Stomach smooth muscle (tissue), 2 donors: ENCODE measurements around the gene SARDH.

ENCODE experiments used
- H3K27ac ChIP-seq: one replicate; pipeline ENCODE4 v1.7.0; 2013; ENCODE audit warnings: mild to moderate bottlenecking, low read length, inconsistent platforms
- H3K27me3 ChIP-seq, 2 donors: one replicate each; pipeline ENCODE4 v1.7.0; 2013; ENCODE audit warnings: low read length in 2 of 2; ENCODE audit not compliant: insufficient read depth in 2 of 2, control insufficient read depth in 1 of 2
- H3K36me3 ChIP-seq, 2 donors: one replicate each; pipeline ENCODE4 v1.7.0; 2013; ENCODE audit warnings: low read length in 2 of 2; ENCODE audit not compliant: control insufficient read depth in 2 of 2, insufficient read depth in 2 of 2
- H3K4me1 ChIP-seq: one replicate; pipeline ENCODE4 v1.7.0; 2013; ENCODE audit warnings: low read length; ENCODE audit not compliant: control insufficient read depth, insufficient read depth
- H3K4me3 ChIP-seq, 2 donors: one replicate each; pipeline ENCODE4 v1.7.0; 2013; ENCODE audit warnings: low read length in 2 of 2
- H3K9ac ChIP-seq, 2 donors: one replicate each; pipeline ENCODE4 v1.7.0; 2013; ENCODE audit warnings: low read length in 2 of 2, mild to moderate bottlenecking in 1 of 2
- H3K9me3 ChIP-seq, 2 donors: one replicate each; pipeline ENCODE4 v1.7.0; 2013; ENCODE audit warnings: low read length in 2 of 2; ENCODE audit not compliant: control insufficient read depth in 2 of 2
- donor health status: healthy.
- donor health status: Pancreatic carcinoma.

The SARDH gene

DNA sequence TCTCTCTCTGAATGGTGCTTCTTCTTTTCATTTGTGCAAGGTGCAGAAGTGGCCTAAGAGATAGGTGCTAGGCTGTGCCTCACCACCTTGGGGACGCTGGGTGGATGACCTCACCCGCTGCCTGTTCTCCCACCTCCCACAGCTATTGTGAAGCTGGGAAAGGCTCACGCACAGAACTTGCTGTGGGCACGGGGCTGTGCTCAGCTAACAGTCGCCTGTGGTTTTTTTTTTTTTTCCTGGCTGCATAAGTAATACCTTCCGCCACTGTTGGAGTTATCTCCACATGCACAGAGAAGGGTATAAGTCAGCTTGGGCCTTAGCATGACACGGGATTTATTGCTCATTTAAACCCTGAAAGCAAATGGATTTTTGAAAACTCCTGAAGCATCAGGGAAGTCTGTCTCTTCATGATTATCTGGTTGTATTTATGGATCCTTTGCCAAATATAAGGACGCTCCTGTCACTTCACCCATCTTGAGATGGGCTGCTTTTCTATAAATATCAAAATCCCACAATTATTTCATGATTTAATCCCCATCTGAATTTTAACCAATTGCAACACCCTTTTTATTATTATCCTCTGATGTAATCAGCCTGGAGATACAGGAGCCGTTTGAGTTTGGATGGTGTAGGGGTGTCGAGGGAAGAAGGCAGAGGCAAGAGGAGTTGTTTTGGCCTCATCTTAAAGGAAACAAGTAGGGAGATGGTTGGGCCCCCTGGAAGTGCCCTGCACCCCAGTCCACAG lies 93.0 kb downstream of the SARDH start:
- Histone ChIP-seq H3K4me3 (no peak overlapping the region), H3K27me3 (peaks cover 11 to 14% of the 10 kb centered on the region in 2 donors), H3K9ac (no peak overlapping the region), H3K9me3 (no peaks in the 10 kb centered on the region), H3K4me1 (no peaks in the 10 kb centered on the region), H3K27ac (no peak overlapping the region), H3K36me3 (no peaks in the 10 kb centered on the region)

GRCh38 chr9:133643978-133644760 lies 94.0 kb downstream of the SARDH start:
- Histone ChIP-seq H3K4me1 (no peaks in the 10 kb centered on the region), H3K27me3 (peaks cover 9 to 11% of the 10 kb centered on the region in 2 donors), H3K27ac (no peak overlapping the region), H3K9me3 (no peaks in the 10 kb centered on the region), H3K36me3 (no peaks in the 10 kb centered on the region), H3K4me3 (no peak overlapping the region), H3K9ac (no peak overlapping the region)

DNA sequence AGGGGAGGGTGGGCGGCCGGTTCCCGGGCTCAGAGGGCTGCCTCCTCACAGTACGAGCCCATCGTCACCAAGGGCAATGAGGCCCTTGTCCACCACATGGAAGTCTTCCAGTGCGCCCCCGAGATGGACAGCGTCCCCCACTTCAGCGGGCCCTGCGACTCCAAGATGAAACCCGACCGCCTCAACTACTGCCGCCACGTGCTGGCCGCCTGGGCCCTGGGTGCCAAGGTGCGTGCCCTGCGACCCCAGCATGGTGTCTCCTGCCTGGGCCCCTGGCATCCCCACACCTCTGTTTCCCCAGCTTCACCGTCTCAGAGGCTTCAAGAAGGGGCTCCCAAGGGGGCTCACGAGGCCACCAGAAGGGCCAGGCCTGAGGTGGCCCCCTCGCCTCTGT lies 94.8 kb downstream of the SARDH start:
- Histone ChIP-seq H3K4me3 (no peak overlapping the region), H3K9ac (no peak overlapping the region), H3K27me3 (peaks cover 9 to 13% of the 10 kb centered on the region in 2 donors), H3K4me1 (no peaks in the 10 kb centered on the region), H3K36me3 (no peaks in the 10 kb centered on the region), H3K27ac (no peak overlapping the region), H3K9me3 (no peaks in the 10 kb centered on the region)

- H3K27me3 ChIP-seq: peaks cover 9 to 11% of the 10 kb centered on the region in 2 donors
- no peak overlapping the region for H3K9ac ChIP-seq
- no peak overlapping the region for H3K27ac ChIP-seq
- no peaks in the 10 kb centered on the region for H3K4me1 ChIP-seq
- H3K9me3 ChIP-seq: no peaks in the 10 kb centered on the region
- no peaks in the 10 kb centered on the region for H3K36me3 ChIP-seq
- no peak overlapping the region for H3K4me3 ChIP-seq
Observed at GRCh38 chr9:133642708-133643361, 95.3 kb downstream of the SARDH start.

GRCh38 chr9:133641861-133642595 lies 96.1 kb downstream of the SARDH start:
- Histone ChIP-seq H3K27me3 (peaks cover 9 to 10% of the 10 kb centered on the region in 2 donors), H3K27ac (no peak overlapping the region), H3K36me3 (no peaks in the 10 kb centered on the region), H3K4me3 (no peak overlapping the region), H3K9ac (no peak overlapping the region), H3K4me1 (no peaks in the 10 kb centered on the region), H3K9me3 (no peaks in the 10 kb centered on the region)

GRCh38 chr9:133641396-133641655 lies 96.8 kb downstream of the SARDH start:
- H3K36me3 ChIP-seq: no peaks in the 10 kb centered on the region
- no peaks in the 10 kb centered on the region for H3K4me1 ChIP-seq
- peaks cover 9% of the 10 kb centered on the region in 2 donors for H3K27me3 ChIP-seq
- H3K27ac ChIP-seq: no peak overlapping the region
- no peak overlapping the region for H3K9ac ChIP-seq
- H3K4me3 ChIP-seq: no peak overlapping the region
- H3K9me3 ChIP-seq: no peaks in the 10 kb centered on the region

DNA sequence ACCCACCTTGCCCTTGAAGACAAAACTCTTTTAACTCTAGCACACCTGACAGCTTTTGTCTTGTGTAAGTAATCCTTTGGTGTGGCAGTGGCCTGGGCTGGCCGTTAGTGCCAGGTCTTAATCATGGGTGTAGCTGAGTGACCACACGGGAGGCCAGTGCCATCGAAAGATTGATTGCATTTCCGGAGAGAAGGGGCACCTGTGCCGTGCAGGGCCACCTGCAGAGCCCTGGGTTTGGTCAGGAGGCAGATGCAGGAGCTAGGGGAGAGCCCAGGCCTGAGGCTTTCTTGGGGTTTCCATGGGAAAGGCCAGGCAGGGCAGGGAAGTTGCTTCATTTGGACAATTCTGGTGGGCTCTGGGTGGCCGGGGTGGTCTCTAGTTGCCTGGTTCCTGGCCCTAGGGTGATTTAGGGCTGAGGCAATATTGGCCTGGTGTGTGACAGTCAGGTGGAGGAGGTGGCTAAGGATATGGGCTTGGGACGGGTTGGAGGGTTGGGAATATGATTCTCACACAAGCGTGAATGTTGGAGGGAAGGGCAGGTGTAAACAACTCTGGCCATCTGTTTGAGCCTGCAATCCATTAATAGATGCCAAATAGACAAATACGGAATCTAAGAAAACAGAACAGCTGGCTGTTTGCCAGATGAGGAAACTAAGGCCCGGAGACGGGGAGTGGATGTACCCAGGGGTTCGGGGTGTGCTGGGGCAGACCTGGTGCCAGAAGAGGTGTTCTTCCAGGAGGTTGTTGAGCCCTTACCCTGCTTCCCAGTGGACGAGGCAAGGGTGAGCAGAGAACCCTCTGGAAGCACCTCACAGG lies 97.4 kb downstream of the SARDH start:
- Histone ChIP-seq H3K27me3 (peaks cover 9 to 13% of the 10 kb centered on the region in 2 donors), H3K27ac (no peak overlapping the region), H3K9ac (no peak overlapping the region), H3K36me3 (no peaks in the 10 kb centered on the region), H3K4me3 (no peak overlapping the region), H3K4me1 (no peaks in the 10 kb centered on the region), H3K9me3 (no peaks in the 10 kb centered on the region)

DNA sequence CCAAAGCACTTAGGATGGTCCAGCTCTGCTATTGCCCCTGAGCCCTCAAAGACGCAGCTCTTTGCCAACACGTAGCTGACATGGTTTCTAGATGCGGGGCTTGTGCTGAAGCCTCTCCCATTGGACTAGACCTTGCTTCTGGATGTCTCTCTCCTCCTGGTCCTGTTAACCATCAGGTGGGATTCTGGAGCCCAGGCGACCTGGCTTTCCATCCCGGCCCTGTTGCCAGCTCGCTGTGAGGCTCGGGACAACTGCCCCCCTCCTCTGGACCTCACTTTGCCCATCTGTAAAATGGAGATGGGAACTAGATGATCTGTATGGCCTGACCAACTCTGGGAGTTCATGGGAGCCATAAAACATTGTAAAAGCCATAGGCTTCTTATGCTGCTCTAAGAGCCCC lies 98.0 kb downstream of the SARDH start:
- H3K4me1 ChIP-seq: no peaks in the 10 kb centered on the region
- H3K9ac ChIP-seq: no peak overlapping the region
- no peaks in the 10 kb centered on the region for H3K9me3 ChIP-seq
- H3K36me3 ChIP-seq: no peaks in the 10 kb centered on the region
- H3K27ac ChIP-seq: no peak overlapping the region
- peaks cover 9 to 14% of the 10 kb centered on the region in 2 donors for H3K27me3 ChIP-seq
- no peak overlapping the region for H3K4me3 ChIP-seq

DNA sequence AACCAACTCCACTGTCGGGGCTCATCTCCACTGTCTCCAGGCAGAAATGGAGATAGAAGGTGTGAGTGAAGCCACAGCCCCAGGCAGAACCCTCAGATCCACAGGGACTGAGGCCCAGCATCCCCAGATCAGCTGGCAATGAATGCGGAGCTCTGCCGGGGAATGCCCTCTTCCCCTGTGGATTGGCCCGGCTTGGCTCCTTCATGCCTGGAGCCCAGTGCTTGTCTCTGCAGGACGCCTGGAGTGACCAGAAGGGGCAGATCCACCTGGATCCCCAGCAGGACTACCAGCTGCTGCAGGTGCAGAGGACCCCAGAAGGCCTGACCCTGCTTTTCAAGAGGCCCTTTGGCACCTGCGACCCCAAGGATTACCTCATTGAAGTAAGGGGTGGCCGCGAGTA lies 98.5 kb downstream of the SARDH start:
- no peak overlapping the region for H3K4me3 ChIP-seq

DNA sequence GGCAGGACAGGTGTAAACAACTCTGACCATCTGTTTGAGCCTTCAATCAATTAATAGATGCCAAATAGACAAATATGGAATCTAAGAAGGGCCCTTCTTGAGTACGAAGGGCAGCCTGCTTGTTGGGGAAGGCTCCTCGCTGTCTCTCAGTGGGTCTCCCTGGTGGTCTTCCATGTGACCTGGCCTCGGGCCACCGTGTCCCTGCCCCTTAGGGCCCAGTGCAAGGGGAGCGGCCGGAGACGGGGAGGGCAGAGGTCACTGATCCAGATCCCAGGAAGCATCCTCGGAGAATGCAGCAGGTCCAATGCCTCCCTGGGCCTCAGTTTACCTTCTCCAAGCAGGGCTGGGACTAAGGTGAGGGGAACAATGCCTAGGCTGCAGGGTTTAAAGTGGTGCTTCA lies 99.4 kb downstream of the SARDH start:
- Histone ChIP-seq H3K4me1 (no peaks in the 10 kb centered on the region), H3K27ac (no peak overlapping the region), H3K27me3 (peaks cover 14 to 22% of the 10 kb centered on the region in 2 donors)

More for the DNA sequence above, 98.5 kb downstream of the SARDH start:
- Histone ChIP-seq H3K4me1 (no peaks in the 10 kb centered on the region), H3K27ac (no peak overlapping the region), H3K36me3 (no peaks in the 10 kb centered on the region), H3K9ac (no peak overlapping the region), H3K27me3 (peaks cover 9 to 17% of the 10 kb centered on the region in 2 donors), H3K9me3 (no peaks in the 10 kb centered on the region)

More for the DNA sequence above, 99.4 kb downstream of the SARDH start:
- no peak overlapping the region for H3K4me3 ChIP-seq
- H3K36me3 ChIP-seq: no peaks in the 10 kb centered on the region
- H3K9me3 ChIP-seq: no peaks in the 10 kb centered on the region
- H3K9ac ChIP-seq: no peak overlapping the region
